Activated CD8-positive, alpha-beta memory T cell treated with anti-CD3 and anti-CD28 coated beads, Interleukin-2, amount 50 U/mL, for 4 hours (primary cell): ENCODE data around the gene TRHDE.

Source experiments
- DNase-seq: peaks from one replicate; pipeline ENCODE4 v3.0.0-alpha.2; 2020

The TRHDE gene

GRCh38 chr12:72523754-72524153 lies 251.6 kb downstream of the TRHDE start:
- no peak for DNase-seq

DNA sequence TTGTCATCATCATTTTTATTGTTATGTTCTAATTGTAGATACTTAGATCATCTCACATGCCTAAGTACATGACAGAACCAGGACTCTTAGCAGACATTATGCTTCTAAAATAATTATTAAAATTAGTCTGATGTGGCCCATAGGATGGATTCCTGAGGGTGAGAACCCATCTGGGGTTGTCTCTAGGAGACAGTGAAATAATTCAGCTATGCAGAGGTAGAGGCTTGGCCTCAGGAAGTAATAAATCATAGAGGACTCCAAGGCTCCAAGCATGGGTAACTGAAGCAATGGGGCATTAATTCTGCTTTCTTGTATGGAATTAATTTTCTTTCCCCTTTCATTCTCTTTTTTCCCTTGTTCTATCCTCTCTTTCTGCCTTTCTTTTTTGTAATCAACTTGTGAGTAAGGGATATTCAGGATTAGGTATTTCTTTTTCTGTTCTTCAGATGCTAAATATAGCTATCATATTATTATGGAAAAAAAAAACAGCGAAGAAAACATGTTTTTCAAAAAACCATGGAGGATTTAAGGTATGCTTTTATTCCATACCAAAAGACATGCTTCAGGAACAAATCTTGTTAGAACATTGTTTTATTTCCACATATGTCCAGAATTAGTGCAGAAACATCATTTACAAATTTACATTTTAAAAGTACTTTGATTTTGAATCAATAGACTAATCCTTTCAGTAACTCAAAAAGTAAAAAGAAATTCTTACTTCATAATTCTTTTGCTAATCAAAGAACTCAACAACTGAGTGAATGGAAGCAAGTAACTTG lies 263.2 kb downstream of the TRHDE start:
- no peak for DNase-seq

DNA sequence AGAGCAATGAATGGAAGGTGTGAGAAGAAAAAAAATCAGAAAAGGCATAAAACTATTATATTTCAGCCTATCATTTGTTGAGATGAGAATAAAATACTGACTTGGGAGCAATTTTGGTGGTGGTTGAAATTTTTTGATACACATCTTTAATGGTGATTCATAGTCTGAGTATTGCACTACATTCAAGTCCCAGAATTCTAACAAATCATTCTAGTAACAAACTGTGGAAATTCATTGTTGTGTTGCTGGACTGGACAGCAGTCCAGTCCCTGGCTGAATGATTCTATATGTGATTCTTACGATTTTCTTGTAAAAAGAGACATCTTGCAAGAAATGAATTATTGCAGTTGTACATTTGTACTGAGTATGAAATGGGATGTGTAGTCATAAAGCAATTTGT lies 268.6 kb downstream of the TRHDE start:
- no peak for DNase-seq

- DNase-seq, result no peak
Measured at GRCh38 chr12:72543777-72544467, 271.8 kb downstream of the TRHDE start.

DNA sequence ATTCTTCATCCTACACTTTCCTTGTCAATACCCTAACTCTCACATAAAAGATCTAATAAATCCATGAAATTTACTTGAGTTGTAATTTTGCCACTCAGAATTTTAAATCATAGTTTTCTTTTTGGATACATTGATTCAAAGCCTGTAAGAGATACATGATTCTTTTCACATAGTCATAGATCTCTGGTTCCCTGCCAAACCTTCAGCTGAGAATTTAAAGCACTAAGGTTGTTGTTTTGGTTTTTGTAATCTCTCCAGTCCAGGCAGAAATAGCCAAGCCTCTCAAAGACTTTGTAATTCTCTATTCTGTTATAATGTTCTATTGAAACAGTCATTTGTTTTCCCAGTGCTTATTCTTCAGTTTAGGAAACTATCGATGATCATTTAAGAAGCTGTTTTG lies 273.9 kb downstream of the TRHDE start:
- DNase-seq, result no peak

DNA sequence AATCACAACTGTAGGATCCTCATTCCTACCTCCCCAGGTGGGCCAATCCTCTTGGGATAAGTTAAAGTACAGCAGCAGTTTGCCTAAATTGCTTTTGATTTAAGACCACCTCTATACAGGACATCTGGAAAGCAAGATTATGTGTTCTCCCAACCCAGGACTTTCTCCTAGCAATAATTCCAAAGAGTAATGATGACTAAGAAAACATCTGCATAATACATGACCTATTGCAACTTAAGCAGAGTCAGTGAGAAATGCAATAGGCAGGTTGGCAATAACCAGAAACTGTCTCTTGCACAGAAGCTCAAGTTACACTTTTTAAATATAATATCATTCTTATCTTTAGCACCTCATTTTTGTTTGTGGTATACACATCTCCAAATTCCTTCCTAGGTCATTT lies 275.4 kb downstream of the TRHDE start:
- no peak for DNase-seq

GRCh38 chr12:72549184-72549583 lies 277.0 kb downstream of the TRHDE start:
- no peak for DNase-seq

DNA sequence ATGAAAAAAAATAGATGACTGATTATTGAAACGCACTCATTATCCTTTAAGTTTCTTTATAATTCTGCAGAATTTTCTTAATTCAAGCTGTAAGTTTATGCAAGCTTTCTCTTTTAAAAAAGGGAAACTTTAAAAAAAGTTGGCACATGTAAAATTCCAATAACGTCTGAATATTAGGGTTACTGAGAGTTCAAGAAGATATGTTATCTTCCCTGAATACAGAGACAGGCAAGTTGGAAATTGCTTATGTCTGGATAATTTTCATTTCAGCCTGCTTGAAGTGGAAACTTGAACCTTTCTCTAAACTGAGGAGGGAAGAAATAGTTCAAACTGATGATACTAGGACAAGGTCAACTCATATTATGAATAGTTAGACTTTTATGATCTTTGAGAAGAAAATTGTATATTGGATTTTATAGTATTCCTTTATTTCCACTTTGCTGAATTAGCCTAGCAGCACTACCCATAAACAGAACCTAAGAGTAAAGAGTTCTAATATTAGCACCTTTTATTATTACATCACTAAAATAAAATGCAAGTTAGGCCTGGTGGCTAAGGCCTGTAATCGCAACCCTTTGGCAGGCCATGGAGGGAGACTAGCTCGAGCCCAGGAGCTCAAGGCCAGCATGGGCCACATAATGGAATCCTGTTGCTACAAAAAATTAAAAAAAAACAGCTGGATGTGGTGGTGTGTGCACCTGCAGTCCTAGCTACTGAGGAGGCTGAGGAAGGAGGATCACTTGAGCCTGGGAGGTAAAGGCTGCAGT lies 288.0 kb downstream of the TRHDE start:
- DNase-seq, result no peak

DNA sequence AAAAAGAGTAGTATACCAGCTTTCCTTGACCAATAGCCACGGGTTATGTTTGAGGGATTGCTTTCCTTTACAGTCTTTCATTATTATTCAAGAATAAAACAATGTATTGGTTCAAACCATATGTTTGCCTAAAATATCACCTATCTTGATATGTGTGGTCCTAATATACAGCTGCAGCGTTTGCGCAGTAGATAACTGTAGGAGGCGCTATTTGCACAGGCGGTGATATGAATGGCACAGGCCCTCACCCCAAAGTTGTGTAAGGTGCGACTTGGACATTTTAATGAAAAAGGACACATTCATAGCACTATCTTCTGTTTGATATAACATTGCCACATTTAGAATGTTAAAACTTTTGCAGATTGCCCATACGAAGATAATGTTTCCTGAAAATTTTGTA lies 298.4 kb downstream of the TRHDE start:
- no peak for DNase-seq

DNA sequence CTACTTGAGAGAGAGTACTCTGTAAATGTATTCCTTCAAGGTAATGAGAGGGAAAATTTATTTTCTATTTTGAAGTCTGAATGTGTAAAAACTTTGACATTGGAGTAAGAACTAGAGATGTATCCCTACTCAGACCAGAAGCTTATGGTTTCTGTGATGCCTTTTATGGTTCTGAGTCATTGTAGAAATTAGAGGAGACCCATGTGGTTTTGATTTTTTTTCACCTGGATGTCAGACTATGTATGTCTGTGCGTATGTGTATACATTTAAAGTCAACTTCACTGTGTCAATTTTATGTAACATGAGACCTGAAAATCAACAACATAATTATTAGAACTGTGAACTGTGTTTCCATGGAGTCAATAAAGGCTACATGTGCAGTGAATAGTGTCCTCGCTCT lies 302.0 kb downstream of the TRHDE start:
- DNase-seq, result no peak

DNA sequence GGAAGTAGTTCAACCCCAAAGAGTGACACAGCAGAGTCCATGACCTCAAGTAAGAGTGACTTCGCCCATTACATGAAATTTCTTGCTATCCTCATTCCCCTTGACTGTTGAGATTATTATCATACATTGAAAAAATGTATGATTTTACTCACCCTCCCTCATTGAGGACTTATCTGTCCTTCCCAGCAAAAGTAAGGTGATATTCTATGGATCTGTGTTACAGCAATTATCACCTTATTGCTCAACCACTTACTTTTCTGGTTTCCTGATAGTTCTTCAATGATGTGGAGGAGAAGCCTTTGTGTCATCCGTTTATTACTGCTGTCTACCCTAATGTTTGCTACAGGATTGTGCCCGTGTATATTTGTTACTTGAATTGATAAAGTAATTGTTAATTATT lies 306.2 kb downstream of the TRHDE start:
- no peak for DNase-seq

DNA sequence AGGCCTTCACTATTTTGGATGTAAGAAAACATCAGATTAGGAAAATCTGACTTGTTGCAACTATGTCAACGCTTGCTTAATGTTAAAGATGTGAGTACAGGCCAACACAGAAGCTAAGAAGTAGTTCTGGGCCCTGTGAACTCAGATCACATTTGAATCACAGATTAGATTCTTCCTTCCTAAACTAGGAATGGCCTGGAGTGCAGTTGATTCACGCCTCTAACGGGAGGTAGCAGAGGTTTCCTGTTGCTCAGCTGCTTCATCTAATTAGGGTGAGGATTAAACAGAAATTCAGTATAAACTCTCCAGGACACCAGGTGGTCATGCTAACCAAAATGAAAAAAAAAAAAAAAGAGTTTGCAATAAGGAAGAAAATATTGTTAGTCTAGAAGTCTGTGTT lies 314.3 kb downstream of the TRHDE start:
- no peak for DNase-seq

DNA sequence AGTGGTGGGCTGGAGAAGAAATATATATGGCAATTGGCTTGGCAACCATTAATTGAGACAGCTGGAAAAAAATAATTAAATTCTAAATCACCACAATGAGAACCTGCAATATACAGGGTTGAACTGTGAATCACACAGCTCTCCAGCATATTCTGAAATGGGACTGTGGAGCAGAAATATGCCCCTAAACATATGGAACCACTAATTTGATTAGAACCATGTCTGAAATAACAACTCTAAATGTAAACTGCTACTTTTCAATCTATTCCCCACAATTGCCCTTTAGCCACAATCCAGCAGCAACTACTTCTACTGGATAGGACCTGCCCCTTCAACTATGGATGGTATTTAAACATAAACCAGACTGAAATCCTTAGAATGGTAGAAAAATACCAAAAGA lies 330.4 kb downstream of the TRHDE start:
- no peak for DNase-seq

DNA sequence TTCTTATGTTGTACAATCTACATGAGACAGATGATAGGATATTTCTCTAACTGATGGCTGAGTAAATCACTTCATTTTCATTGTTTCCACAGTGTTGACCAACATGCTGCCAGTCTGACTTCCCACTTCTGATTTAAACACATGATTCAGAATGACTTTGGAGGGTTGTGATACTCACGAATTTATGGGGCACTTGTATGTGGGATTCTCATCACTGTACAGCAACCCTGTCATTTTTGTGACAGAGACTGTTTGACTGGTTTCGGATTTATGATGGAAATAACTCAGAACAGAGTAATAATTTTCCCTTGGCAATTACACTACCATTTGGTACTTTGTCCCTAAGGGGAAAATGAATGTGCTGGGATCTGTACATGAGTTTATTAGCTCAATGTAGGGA lies 333.8 kb downstream of the TRHDE start:
- DNase-seq, result no peak

GRCh38 chr12:72610342-72610741 lies 338.2 kb downstream of the TRHDE start:
- DNase-seq, result no peak

- DNase-seq, result no peak
Measured at GRCh38 chr12:72610854-72611358, 338.7 kb downstream of the TRHDE start.

GRCh38 chr12:72612171-72612570 lies 340.0 kb downstream of the TRHDE start:
- no peak for DNase-seq

GRCh38 chr12:72618764-72619163 lies 346.6 kb downstream of the TRHDE start:
- no peak for DNase-seq

GRCh38 chr12:72622556-72622955 lies 350.4 kb downstream of the TRHDE start:
- no peak for DNase-seq

DNA sequence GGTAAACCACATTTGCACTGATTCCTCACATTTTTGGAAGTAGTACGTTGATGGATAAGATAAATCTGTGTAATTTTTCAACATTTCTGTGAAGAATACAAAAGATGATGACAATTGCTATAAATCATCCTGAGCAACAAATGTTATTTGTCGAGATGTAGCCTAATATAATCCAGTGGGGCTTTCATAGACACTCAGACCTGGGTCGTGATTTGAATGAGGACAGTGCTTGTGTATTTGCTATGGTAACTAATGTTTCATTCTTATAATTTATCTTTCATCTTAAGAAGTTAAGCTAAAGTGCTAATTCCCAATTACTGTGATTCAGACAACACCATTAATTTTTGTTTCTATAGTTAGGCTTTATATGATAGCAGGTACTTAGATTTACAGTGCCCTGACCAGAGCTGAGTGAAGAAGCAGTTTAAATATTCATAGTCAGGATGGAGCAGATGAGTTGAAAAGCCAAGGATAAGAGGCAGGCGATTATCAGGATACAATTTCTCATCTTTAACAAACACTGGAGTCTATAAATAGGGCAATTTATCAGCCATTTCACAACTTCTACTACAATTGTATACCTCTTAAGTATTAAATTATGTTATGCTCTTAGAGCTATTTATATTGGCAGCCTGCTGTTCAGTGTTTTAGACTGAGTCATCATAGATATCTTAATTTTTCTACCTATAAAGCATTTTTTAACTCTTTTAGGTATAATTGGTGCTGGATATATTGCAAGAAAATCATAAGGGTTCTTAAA lies 359.9 kb downstream of the TRHDE start:
- DNase-seq, result no peak

GRCh38 chr12:72642706-72643105 lies 370.5 kb downstream of the TRHDE start:
- no peak for DNase-seq

GRCh38 chr12:72647139-72647538 lies 375.0 kb downstream of the TRHDE start:
- DNase-seq, result no peak

- no peak for DNase-seq
Measured at GRCh38 chr12:72658615-72659014, 386.4 kb downstream of the TRHDE start.
